Stimulated activated CD8-positive, alpha-beta memory T cell treated with anti-CD3 and anti-CD28 coated beads, Interleukin-2, amount 100 ng/mL, for 48 hours (primary cell): Measurements from ENCODE around the gene PELI3.
A peak's percentile ranks its signal among the peaks of the same experiment; 100 is the strongest.

Source experiments
- DNase-seq, 2 donors: peaks; one replicate each; pipeline ENCODE4 v3.0.0-alpha.2; 2020; ENCODE audit warnings: low read depth in 2 of 2

PELI3 gene

DNA sequence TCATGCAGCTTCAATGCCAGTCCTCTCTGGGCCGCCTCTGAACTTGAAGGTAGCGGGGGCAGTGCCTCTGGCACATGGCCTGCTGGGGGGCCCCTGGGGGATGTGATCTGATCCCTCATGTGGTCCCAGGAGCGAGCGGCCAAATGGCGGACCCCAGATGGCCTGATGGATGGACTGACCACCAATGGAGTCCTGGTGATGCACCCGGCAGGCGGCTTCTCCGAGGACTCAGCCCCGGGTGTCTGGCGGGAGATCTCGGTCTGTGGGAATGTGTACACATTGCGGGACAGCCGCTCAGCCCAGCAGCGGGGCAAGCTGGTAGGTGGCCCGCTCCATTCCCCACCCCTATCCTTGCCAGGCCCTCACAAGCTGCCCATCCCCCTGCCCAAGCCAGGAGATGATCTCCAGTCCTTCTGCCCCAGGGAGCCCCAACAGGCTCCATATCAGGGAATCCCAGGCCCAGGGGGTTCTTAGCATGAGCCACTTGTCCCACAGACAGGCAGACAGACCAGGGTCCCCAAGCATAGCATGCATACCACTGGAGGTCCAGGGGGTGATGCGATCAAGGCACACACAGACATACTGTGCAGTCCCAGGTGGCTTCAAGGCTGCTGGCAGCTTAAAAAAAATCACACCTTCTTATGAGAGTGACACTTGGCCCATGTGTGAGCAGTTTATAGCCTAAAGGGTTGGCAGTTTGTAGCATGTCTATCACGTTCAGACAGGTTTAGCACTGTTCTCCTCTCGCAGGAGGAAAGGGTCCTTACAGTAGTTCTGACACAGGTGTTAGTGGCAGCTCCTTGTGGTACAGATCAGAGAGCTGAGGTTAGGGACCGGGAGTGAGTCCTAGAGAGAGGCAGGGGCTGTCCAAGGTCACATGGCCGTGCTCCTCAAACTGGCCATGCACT is 7.2 kb downstream of the PELI3 start:
- DNase-seq: no peak

DNA sequence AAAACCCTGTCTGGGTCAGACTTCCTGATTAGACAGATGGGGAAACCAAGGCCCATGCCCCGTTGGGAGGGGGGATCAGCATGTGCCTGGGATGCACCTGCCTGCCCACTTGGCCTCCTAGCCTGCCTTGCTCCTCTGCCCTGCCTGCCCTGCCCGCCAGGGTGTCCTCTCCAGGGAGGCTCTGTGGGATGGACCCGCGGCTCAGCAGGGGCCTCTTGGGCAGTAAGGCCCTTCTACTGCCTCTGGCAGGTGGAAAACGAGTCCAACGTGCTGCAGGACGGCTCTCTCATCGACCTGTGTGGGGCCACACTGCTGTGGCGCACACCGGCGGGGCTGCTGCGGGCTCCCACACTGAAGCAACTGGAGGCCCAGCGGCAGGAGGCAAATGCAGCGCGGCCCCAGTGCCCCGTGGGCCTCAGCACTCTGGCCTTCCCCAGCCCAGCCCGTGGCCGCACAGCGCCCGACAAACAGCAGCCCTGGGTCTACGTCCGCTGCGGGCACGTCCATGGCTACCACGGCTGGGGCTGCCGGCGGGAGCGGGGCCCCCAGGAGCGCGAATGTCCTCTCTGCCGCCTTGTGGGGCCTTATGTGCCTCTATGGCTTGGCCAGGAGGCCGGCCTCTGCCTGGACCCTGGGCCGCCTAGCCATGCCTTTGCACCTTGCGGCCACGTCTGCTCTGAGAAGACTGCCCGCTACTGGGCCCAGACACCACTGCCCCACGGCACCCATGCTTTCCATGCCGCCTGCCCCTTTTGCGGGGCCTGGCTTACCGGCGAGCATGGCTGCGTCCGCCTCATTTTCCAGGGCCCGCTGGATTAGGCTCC is 8.9 kb downstream of the PELI3 start:
- DNase-seq: no peak

- DNase-seq: no peak
These were observed 9.6 kb downstream of the PELI3 start for GRCh38 chr11:66476173-66476840.

- no peak for DNase-seq
These were observed 10.1 kb downstream of the PELI3 start for GRCh38 chr11:66476841-66477251.

DNA sequence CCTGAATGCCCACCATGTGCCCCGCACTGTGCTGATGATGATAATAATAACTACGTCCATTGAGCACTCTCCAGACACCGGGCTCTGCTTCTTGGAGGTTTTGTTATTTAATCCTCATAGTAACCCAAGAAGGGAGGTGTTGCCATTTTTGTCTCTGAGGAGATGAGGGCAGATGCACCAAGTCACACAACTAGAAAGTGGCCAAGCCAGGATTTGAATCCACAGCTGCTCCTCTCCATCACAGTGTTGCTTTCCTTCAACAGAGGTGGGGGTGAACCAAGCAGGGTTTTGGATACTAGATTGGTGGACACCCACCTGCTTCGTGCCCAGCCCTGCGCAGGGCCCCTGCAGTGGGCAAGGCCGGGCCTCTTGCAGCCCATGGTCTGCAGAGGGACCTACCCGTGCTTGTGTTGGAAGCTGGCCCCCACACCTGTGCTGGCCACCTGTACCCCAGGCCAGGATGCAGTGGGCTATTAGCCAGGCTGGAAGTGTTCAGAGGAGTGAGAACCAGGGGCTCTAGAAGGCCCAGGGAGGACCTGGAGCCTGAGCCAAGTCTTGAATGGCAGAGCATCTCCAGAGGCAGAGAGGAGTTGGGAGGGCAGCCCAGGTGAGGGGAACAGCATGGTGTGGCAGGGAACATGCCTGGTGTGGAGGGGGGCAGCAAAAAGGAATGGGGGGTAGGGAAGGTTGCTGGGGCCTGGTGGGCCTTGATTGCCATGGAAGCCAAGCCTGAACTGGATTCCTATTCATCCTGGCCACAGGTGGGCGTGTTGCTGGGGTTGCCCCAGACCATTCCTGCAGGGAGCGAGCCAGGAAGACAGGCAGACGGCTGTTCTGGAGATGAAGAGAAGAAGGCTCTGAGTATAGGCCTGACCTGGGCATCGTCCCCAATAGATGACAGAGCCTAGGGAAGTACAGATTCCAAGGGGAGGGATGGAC is 10.8 kb downstream of the PELI3 start:
- DNase-seq: no peak

DNA sequence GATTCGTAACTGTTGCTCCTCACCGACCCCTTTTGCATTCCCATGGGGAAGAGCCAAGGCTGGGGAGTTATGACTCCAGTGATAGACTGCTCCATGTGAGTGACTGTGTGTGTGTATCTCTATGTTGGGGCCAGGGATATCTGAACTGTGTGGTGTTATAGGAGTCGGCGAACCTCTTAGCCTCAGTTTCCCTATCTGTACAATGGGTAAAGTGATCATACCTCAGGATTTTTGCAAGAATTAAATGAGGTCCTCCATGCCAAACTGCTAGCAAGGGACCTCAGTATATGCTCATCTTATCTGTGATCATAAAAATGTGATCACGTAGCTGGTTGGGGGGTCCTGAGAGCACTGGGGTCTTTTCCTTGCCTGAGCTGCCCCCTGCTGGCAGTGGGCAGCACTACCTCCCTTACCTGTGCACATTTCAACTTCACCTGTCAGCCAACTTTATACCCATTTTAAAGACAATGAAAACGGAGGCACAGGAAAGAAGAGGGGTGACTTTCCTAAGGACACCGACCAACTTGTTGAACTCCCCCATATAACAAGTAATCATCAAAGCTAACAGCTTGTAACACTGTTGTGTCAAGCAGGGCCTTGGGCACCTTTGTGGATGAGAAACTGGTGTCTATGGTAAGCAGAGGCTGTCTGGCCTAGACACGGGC is 12.2 kb downstream of the PELI3 start:
- DNase-seq: no peak

DNA sequence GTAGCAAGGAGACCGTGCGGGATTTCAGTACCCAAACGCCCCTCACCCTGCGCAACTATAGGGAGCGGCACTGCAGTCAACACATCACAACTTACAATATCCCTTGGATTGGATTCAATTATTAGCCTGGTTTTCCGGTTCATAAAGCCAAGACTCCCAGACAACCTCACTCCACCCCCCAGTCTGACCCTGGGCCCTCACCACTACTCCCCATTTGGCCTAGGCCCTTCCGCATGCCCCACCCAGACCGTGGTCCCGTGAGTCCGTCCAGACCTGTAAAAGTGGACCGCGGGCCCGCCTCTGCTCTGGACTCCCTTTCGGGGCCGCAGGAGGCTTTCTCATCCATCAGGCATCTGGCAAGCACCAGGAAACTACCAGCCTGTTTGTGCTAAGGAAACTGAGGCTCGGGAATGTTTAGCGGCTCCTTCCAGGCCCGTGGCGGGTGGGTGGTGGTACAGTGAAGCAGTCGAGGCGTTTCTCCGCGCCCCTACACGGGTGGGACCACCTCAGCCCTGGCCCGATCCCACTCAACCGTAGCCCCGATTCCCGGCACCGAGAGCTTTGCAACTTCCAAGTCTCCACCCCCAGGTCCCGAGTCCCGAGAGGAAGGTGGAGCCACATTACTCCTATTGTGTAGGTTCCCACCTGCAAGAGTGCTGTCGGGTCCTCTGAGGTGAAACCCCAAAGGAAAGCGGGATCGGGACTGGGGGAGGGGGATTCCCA is 12.8 kb downstream of the PELI3 start:
- DNase-seq: no peak

DNA sequence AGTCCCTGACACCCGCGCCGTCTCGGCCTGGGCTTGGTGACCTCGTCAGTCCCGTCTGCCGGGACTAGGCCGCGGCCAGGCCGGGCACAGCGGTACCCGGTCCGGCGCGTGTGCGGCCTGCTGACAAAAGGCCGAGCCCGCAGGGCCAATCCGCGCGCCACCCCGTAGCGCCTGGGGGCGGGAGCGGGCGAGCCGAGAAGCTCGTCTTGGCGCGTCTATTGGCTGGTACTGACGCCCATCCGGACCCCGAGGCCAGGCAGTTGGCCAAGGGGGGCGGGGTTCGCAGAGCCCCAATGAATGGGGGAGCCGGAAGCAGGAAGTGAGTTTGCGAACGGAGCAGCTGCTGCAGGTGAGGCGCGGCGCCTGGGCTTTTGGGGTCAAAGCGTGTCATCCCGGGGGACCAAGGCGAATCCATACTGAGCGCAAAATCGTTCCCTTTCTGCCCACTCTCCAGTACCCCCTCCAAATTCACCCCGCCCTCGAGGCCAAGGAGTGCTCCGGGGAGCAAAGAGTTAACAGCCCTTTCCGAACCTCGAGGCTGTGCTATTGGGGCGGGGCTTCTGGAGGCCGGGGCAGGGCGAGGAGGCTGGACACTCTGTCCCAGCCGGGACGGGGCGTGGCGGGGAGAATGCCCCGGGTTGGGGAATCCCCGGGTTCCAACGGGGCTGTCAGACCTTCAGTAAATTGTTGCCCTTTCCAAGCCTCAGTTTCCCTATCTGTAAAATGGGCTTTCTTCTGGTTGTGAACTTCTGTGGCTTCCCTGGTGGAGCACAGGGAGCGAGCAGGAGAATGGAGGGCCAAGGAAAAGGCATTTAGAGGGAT is 13.6 kb downstream of the PELI3 start, which contains the start of gene DPP3:
Gene DPP3 (plus strand): TSS at position 318 of the 822 bp plus-strand sequence. CDS start 1,767 bp downstream, outside the sequence.
- DNase-seq: peak; percentile 94 to 98

GRCh38 chr11:66484806-66485380 is 18.2 kb downstream of the PELI3 start:
- no peak for DNase-seq

DNA sequence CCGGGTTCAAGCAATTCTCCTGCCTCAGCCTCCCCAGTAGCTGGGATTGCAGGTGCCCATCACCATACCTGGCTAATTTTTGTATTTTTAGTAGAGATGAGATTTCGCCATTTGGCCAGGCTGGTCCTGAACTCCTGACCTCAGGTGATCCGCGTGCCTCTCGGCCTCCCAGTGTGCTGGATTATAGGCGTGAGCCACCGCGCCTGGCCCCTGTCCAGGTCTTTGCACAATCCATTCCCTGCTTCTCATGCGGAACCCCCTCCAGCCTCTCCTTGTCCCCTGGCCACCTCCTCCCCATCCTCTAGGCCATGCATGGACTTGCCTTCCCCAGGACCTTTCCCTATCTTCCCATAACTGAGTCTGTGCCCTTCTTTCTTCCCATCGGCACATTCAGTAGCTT is 22.3 kb downstream of the PELI3 start:
- DNase-seq: no peak

- DNase-seq: no peak
These were observed 22.9 kb downstream of the PELI3 start for GRCh38 chr11:66489636-66490035.

GRCh38 chr11:66491315-66491935 is 24.7 kb downstream of the PELI3 start:
- no peak for DNase-seq

GRCh38 chr11:66492161-66492865 is 25.6 kb downstream of the PELI3 start:
- no peak for DNase-seq

GRCh38 chr11:66493130-66493529 is 26.4 kb downstream of the PELI3 start:
- no peak for DNase-seq

- DNase-seq: no peak
These were observed 27.8 kb downstream of the PELI3 start for GRCh38 chr11:66494458-66494857.

DNA sequence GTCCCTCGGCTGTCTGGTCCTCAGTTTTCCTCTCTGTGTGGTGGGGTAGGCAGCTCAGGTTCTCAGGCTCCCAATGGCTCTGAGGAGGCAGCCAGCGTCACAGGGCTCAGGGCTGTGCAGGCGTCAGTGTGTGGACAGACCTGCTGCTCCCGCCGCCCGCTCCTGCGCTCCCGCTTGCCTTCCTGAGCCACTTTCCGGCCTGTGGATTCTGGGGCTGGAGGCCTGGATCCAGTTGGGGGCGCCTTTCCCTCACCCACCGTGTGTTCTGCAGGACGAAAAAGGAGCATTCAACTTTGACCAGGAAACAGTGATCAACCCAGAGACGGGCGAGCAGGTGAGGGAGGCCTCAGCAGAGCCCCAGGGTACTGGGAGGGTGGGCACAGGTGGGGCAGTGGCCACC is 28.2 kb downstream of the PELI3 start:
- DNase-seq: no peak

DNA sequence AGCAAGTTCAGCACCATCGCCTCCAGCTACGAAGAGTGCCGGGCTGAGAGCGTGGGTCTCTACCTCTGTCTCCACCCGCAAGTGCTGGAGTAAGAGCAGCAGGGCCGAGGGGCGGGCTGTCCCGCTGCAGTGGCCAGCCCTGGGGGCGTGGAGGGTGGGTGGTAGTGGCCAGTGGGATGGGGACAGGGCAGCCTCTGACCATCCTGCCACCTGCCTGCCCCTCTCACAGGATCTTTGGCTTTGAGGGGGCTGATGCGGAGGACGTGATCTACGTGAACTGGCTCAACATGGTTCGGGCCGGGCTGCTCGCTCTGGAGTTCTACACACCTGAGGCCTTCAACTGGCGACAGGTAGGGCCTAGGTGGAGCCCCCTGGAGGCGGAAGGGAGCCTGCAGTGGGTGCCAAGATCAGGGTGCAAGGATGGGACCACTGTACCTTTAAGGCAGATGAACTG is 28.7 kb downstream of the PELI3 start:
- DNase-seq: no peak
